Smooth muscle cell (in vitro differentiated cells): Measurements from ENCODE around the gene SLA2. TPM values are rescaled to one million over a fixed set of nuclear protein-coding genes. Genes with fewer than 3 reads are reported as not detected.

Experiments used
- DNase-seq: peaks from one replicate; lab custom pipeline; 2025; ENCODE audit not compliant: unreplicated experiment; lab: John Stamatoyannopoulos, UW
- H2AFZ ChIP-seq: fragments of 200-600 bp; sonication (generic); 2 replicates; pipeline ENCODE4 v1.6.0; 2016; ENCODE audit warnings: antibody characterized with exemption, low read depth, mild to moderate bottlenecking
- H3F3A ChIP-seq: fragments of 200-600 bp; sonication (generic); 2 replicates; pipeline ENCODE4 v1.6.0; 2017; ENCODE audit warnings: antibody characterized with exemption, low read depth
- H3K27ac ChIP-seq: fragments of 200-600 bp; sonication (generic); 2 replicates; pipeline ENCODE4 v1.5.1; 2016; ENCODE audit warnings: low read depth, mild to moderate bottlenecking
- H3K27me3 ChIP-seq: fragments of 200-600 bp; sonication (generic); 2 replicates; pipeline ENCODE4 v1.6.1; 2016; ENCODE audit warnings: low read depth, mild to moderate bottlenecking
- H3K36me3 ChIP-seq: fragments of 200-600 bp; sonication (generic); 2 replicates; pipeline ENCODE4 v1.5.1; 2016; ENCODE audit warnings: low read depth
- H3K4me1 ChIP-seq: fragments of 200-600 bp; sonication (generic); 2 replicates; pipeline ENCODE4 v1.5.1; 2016; ENCODE audit warnings: low read depth
- H3K4me2 ChIP-seq: fragments of 200-600 bp; sonication (generic); 2 replicates; pipeline ENCODE4 v1.6.0; 2016; ENCODE audit warnings: mild to moderate bottlenecking
- H3K4me3 ChIP-seq: fragments of 200-600 bp; sonication (generic); 2 replicates; pipeline ENCODE4 v1.5.1; 2016; ENCODE audit warnings: mild to moderate bottlenecking
- H3K79me2 ChIP-seq: fragments of 200-600 bp; sonication (generic); 2 replicates; pipeline ENCODE4 v1.6.0; 2016; ENCODE audit warnings: low read depth, mild to moderate bottlenecking
- H3K9ac ChIP-seq: fragments of 200-600 bp; sonication (generic); 2 replicates; pipeline ENCODE4 v1.6.0; 2016; ENCODE audit warnings: low read depth
- H3K9me3 ChIP-seq: fragments of 200-600 bp; sonication (generic); replicated peaks from 2 replicates; pipeline ENCODE4 v1.5.1; 2016; ENCODE audit warnings: low read depth
- H4K20me1 ChIP-seq: fragments of 200-600 bp; sonication (generic); 2 replicates; pipeline ENCODE4 v1.6.0; 2016; ENCODE audit warnings: low read depth
- CTCF ChIP-seq: fragments of 200-600 bp; sonication (generic); IDR thresholded peaks from 2 replicates; pipeline ENCODE4 v1.5.1; 2017; ENCODE audit warnings: borderline replicate concordance, mild to moderate bottlenecking, antibody characterized with exemption; ENCODE audit not compliant: insufficient read depth, poor library complexity, severe bottlenecking
- WGBS: methylation state at CpG from one replicate; pipeline ENCODE4 v1.1.7; 2016; ENCODE audit warnings: low lambda C conversion rate; 5-methylcytosine and 5-hydroxymethylcytosine counted together
- polyA plus RNA-seq: library from polyadenylated mRNA; unstranded; fragments of >200 nt; fragmentation: Nextera tagmentation; extraction: Ambion mirVana; gene quantifications from 2 replicates; pipeline ENCODE4 v1.2.1, GENCODE V29; 2016
- total RNA-seq: library from RNA; depleted of rRNA; stranded (reverse); fragments of >200 nt; gene quantifications from 2 replicates; pipeline ENCODE4 v1.2.3, GENCODE V29; 2014

Gene SLA2
- total and polyA plus RNA-seq, 2 experiments from 2014 or later: not detected

GRCh38 chr20:36656733-36657132, 10.7 kb upstream of the SLA2 start:
- no peak overlapping the region for H3K9ac ChIP-seq
- no peak overlapping the region for H3K27ac ChIP-seq
- no peaks in the 10 kb centered on the region for H3K27me3 ChIP-seq
- no peak for DNase-seq
- no peaks in the 10 kb centered on the region for H3F3A ChIP-seq
- 76% methylated on average over 4 of the region's 4 CpGs for WGBS
- no peak overlapping the region for H2AFZ ChIP-seq
- no peaks in the 10 kb centered on the region for H3K4me1 ChIP-seq
- H3K4me2 ChIP-seq: no peak overlapping the region
- no peaks in the 10 kb centered on the region for H3K79me2 ChIP-seq
- no peaks in the 10 kb centered on the region for H3K36me3 ChIP-seq
- no peak for TF ChIP-seq CTCF
- no peaks in the 10 kb centered on the region for H4K20me1 ChIP-seq
- no peak overlapping the region for H3K4me3 ChIP-seq
- no peaks in the 10 kb centered on the region for H3K9me3 ChIP-seq

GRCh38 chr20:36655004-36655403, 9.0 kb upstream of the SLA2 start:
- no peaks in the 10 kb centered on the region for H3K36me3 ChIP-seq
- no peak for TF ChIP-seq CTCF
- no peaks in the 10 kb centered on the region for H3K9me3 ChIP-seq
- H3K4me1 ChIP-seq: no peaks in the 10 kb centered on the region
- H3K4me2 ChIP-seq: no peak overlapping the region
- 85% methylated on average over 3 of the region's 3 CpGs for WGBS
- H3K27me3 ChIP-seq: no peaks in the 10 kb centered on the region
- H4K20me1 ChIP-seq: no peaks in the 10 kb centered on the region
- no peak overlapping the region for H3K27ac ChIP-seq
- H3K79me2 ChIP-seq: no peaks in the 10 kb centered on the region
- H3F3A ChIP-seq: no peaks in the 10 kb centered on the region
- no peak overlapping the region for H3K4me3 ChIP-seq
- H2AFZ ChIP-seq: no peak overlapping the region
- no peak overlapping the region for H3K9ac ChIP-seq
- no peak for DNase-seq

- DNase-seq: no peak
- Histone ChIP-seq H3K27ac (no peak overlapping the region), H3K9ac (no peak overlapping the region), H4K20me1 (no peaks in the 10 kb centered on the region), H3K36me3 (no peaks in the 10 kb centered on the region), H3K4me2 (no peak overlapping the region), H3K27me3 (no peaks in the 10 kb centered on the region), H3K79me2 (no peaks in the 10 kb centered on the region), H3K4me1 (no peaks in the 10 kb centered on the region), H3F3A (no peaks in the 10 kb centered on the region), H3K4me3 (no peak overlapping the region), H2AFZ (no peak overlapping the region), H3K9me3 (no peaks in the 10 kb centered on the region)
- no peak for TF ChIP-seq CTCF
- WGBS: 95% methylated on average over 8 of the region's 8 CpGs
Measured at GRCh38 chr20:36654506-36654905, 8.5 kb upstream of the SLA2 start.

GRCh38 chr20:36653456-36653855, 7.5 kb upstream of the SLA2 start:
- no peak for DNase-seq
- H3K9ac ChIP-seq: no peak overlapping the region
- no peaks in the 10 kb centered on the region for H3F3A ChIP-seq
- H3K4me1 ChIP-seq: no peaks in the 10 kb centered on the region
- H4K20me1 ChIP-seq: no peaks in the 10 kb centered on the region
- TF ChIP-seq CTCF: no peak
- H3K27ac ChIP-seq: no peak overlapping the region
- no peak overlapping the region for H3K4me2 ChIP-seq
- no peaks in the 10 kb centered on the region for H3K9me3 ChIP-seq
- H3K4me3 ChIP-seq: no peak overlapping the region
- no peaks in the 10 kb centered on the region for H3K36me3 ChIP-seq
- H2AFZ ChIP-seq: no peak overlapping the region
- no peaks in the 10 kb centered on the region for H3K27me3 ChIP-seq
- WGBS: 99% methylated on average over 9 of the region's 9 CpGs
- no peaks in the 10 kb centered on the region for H3K79me2 ChIP-seq
